ENCODE data around the gene POLRMT. TPM values are rescaled to one million over a fixed set of nuclear protein-coding genes. Genes with fewer than 3 reads are reported as not detected.

Gene POLRMT
- total RNA-seq, 1 donor from 2014 or later = 45.3 TPM

GRCh38 chr19:647566-648284, 14.4 kb upstream of the POLRMT start:
- Mint-ChIP-seq H3K4me1 (ENCODE audit: low read depth, unreplicated experiment) (no peaks in the 10 kb centered on the region), H3K36me3 (ENCODE audit: low read depth, unreplicated experiment) (peaks cover 2% of the 10 kb centered on the region), H3K9me3 (ENCODE audit: unreplicated experiment) (no peaks in the 10 kb centered on the region), H3K27me3 (ENCODE audit: low read depth, unreplicated experiment) (no peaks in the 10 kb centered on the region), H3K4me3 (ENCODE audit: unreplicated experiment) (no peak overlapping the region), H3K27ac (ENCODE audit: unreplicated experiment) (no peak overlapping the region)
- FAIRE-seq (no peak), DNase-seq (ENCODE audit: low read depth) (no peak)
- H3K9me3 ChIP-seq (ENCODE audit: insufficient read depth, low read depth, low read length) = no peaks in the 10 kb centered on the region
- no peak for TF ChIP-seq CTCF (IDR thresholded peaks at IDR 0.05; ENCODE audit: insufficient read depth, low read depth, low read length)
- no peak for TF ChIP-seq EZH2 (IDR thresholded peaks at IDR 0.05; ENCODE audit: insufficient read depth, low read length)
- no peaks in the 10 kb centered on the region for H3K4me1 ChIP-seq (ENCODE audit: insufficient read depth, low read length)
- peaks cover 17% of the 10 kb centered on the region for H3K79me2 ChIP-seq (ENCODE audit: insufficient read depth, low read length)
- no peaks in the 10 kb centered on the region for H3K27me3 ChIP-seq (ENCODE audit: insufficient read depth, low read length)
- no peak overlapping the region for H2AFZ ChIP-seq (ENCODE audit: low read depth, low read length)
- H3K27ac ChIP-seq (ENCODE audit: low read depth, low read length) = no peak overlapping the region
- H3K36me3 ChIP-seq (ENCODE audit: insufficient read depth, low read length) = no peaks in the 10 kb centered on the region
- peaks cover 12% of the 10 kb centered on the region for H4K20me1 ChIP-seq (ENCODE audit: insufficient read depth, low read length)
- H3K4me2 ChIP-seq (ENCODE audit: low read length) = no peak overlapping the region
- no peak overlapping the region for H3K4me3 ChIP-seq (ENCODE audit: insufficient read depth, low read depth, low read length)
- no peak overlapping the region for H3K9ac ChIP-seq (ENCODE audit: low read length)

GRCh38 chr19:646779-647565, 13.6 kb upstream of the POLRMT start:
- H3K27me3 ChIP-seq (ENCODE audit: insufficient read depth, low read length) = no peaks in the 10 kb centered on the region
- H3K9ac ChIP-seq (ENCODE audit: low read length) = no peak overlapping the region
- H4K20me1 ChIP-seq (ENCODE audit: insufficient read depth, low read length) = peaks cover 5% of the 10 kb centered on the region
- no peak overlapping the region for H3K4me3 ChIP-seq (ENCODE audit: insufficient read depth, low read depth, low read length)
- FAIRE-seq = no peak
- no peak overlapping the region for H3K27ac ChIP-seq (ENCODE audit: low read depth, low read length)
- H3K4me2 ChIP-seq (ENCODE audit: low read length) = no peak overlapping the region
- peaks cover 2% of the 10 kb centered on the region for H3K36me3 Mint-ChIP-seq (ENCODE audit: low read depth, unreplicated experiment)
- H3K4me1 Mint-ChIP-seq (ENCODE audit: low read depth, unreplicated experiment) = no peaks in the 10 kb centered on the region
- TF ChIP-seq CTCF (IDR thresholded peaks at IDR 0.05; ENCODE audit: insufficient read depth, low read depth, low read length) = no peak
- TF ChIP-seq EZH2 (IDR thresholded peaks at IDR 0.05; ENCODE audit: insufficient read depth, low read length) = no peak
- H3K9me3 Mint-ChIP-seq (ENCODE audit: unreplicated experiment) = no peaks in the 10 kb centered on the region
- H3K27ac Mint-ChIP-seq (ENCODE audit: unreplicated experiment) = no peak overlapping the region
- no peaks in the 10 kb centered on the region for H3K4me1 ChIP-seq (ENCODE audit: insufficient read depth, low read length)
- no peaks in the 10 kb centered on the region for H3K36me3 ChIP-seq (ENCODE audit: insufficient read depth, low read length)
- H2AFZ ChIP-seq (ENCODE audit: low read depth, low read length) = no peak overlapping the region
- H3K79me2 ChIP-seq (ENCODE audit: insufficient read depth, low read length) = peaks cover 9% of the 10 kb centered on the region
- H3K27me3 Mint-ChIP-seq (ENCODE audit: low read depth, unreplicated experiment) = no peaks in the 10 kb centered on the region
- no peaks in the 10 kb centered on the region for H3K9me3 ChIP-seq (ENCODE audit: insufficient read depth, low read depth, low read length)
- no peak for DNase-seq (ENCODE audit: low read depth)
- H3K4me3 Mint-ChIP-seq (ENCODE audit: unreplicated experiment) = no peak overlapping the region

All from astrocyte (in vitro differentiated cells and primary cell).